OCI-LY1 (cell line): ENCODE data around the gene JPH3.

Source experiments
- H2AFZ ChIP-seq: fragments of 200-600 bp; sonication (generic), shearing (Covaris generic); 2 replicates; pipeline ENCODE4 v1.6.0; 2014; ENCODE audit warnings: antibody characterized with exemption, mild to moderate bottlenecking, low read length
- H3F3A ChIP-seq: fragments of 200-600 bp; sonication (generic), shearing (Covaris generic); 2 replicates; pipeline ENCODE4 v1.6.0; 2014; ENCODE audit warnings: mild to moderate bottlenecking, antibody characterized with exemption, low read length, moderate library complexity; ENCODE audit not compliant: insufficient read depth
- H3K27ac ChIP-seq: fragments of 200-600 bp; sonication (generic); 2 replicates; pipeline ENCODE4 v1.5.1; 2014; ENCODE audit warnings: low read length, mixed run types, mild to moderate bottlenecking, low read depth; ENCODE audit not compliant: poor library complexity, severe bottlenecking
- H3K27me3 ChIP-seq: fragments of 200-600 bp; sonication (generic); 2 replicates; pipeline ENCODE4 v1.6.0; 2014; ENCODE audit warnings: antibody characterized with exemption, mild to moderate bottlenecking, low read length, moderate library complexity; ENCODE audit not compliant: insufficient read depth
- H3K36me3 ChIP-seq: fragments of 200-600 bp; sonication (generic); 2 replicates; pipeline ENCODE4 v1.6.1; 2014; ENCODE audit warnings: mild to moderate bottlenecking, antibody characterized with exemption, low read length, moderate library complexity, mixed read lengths; ENCODE audit not compliant: insufficient read depth
- H3K4me1 ChIP-seq: fragments of 200-600 bp; sonication (generic); 2 replicates; pipeline ENCODE4 v1.5.1; 2014; ENCODE audit warnings: mild to moderate bottlenecking, low read length, moderate library complexity; ENCODE audit not compliant: insufficient read depth, severe bottlenecking
- H3K4me2 ChIP-seq: fragments of 200-600 bp; sonication (generic), shearing (Covaris generic); 2 replicates; pipeline ENCODE4 v1.6.1; 2014; ENCODE audit warnings: low read length
- H3K4me3 ChIP-seq: fragments of 200-600 bp; sonication (generic); 2 replicates; pipeline ENCODE4 v1.5.1; 2014; ENCODE audit warnings: low read length, low read depth, mild to moderate bottlenecking, mixed read lengths; ENCODE audit not compliant: poor library complexity, severe bottlenecking
- H3K79me2 ChIP-seq: fragments of 200-600 bp; shearing (Covaris generic); 2 replicates; pipeline ENCODE4 v1.6.1; 2016; ENCODE audit warnings: mixed run types, low read length, mixed read lengths; ENCODE audit not compliant: insufficient read depth
- H3K9ac ChIP-seq: fragments of 200-600 bp; sonication (generic), shearing (Covaris generic); 2 replicates; pipeline ENCODE4 v1.6.1; 2014; ENCODE audit warnings: mild to moderate bottlenecking, low read length, mixed read lengths
- H3K9me2 ChIP-seq: fragments of 200-600 bp; sonication (generic), shearing (Covaris generic); 2 replicates; pipeline ENCODE4 v1.6.1; 2014; ENCODE audit warnings: low read depth, mild to moderate bottlenecking, low read length, mixed read lengths
- H3K9me3 ChIP-seq: fragments of 200-600 bp; shearing (Covaris generic); 2 replicates; pipeline ENCODE4 v1.6.1; 2014; ENCODE audit warnings: low read length, mixed read lengths
- H4K20me1 ChIP-seq: fragments of 200-600 bp; sonication (generic), shearing (Covaris generic); 2 replicates; pipeline ENCODE4 v1.6.0; 2016; ENCODE audit warnings: mild to moderate bottlenecking, low read length; ENCODE audit not compliant: insufficient read depth
- EZH2 ChIP-seq: fragments of 200-600 bp; sonication (generic), shearing (Covaris generic); IDR thresholded peaks from 2 replicates; pipeline ENCODE4 v1.8.0; 2017; ENCODE audit warnings: borderline replicate concordance, mixed run types, mild to moderate bottlenecking, antibody characterized with exemption, low read length, moderate library complexity, mixed read lengths
- TF ChIP-seq, protein P1 (sequence below): fragments of 200-600 bp; sonication (generic), shearing (Covaris generic); IDR thresholded peaks from 2 replicates; pipeline ENCODE4 v1.5.1; 2017; ENCODE audit warnings: mild to moderate bottlenecking, antibody characterized with exemption, low read length, moderate library complexity, mixed read lengths

The JPH3 gene

DNA sequence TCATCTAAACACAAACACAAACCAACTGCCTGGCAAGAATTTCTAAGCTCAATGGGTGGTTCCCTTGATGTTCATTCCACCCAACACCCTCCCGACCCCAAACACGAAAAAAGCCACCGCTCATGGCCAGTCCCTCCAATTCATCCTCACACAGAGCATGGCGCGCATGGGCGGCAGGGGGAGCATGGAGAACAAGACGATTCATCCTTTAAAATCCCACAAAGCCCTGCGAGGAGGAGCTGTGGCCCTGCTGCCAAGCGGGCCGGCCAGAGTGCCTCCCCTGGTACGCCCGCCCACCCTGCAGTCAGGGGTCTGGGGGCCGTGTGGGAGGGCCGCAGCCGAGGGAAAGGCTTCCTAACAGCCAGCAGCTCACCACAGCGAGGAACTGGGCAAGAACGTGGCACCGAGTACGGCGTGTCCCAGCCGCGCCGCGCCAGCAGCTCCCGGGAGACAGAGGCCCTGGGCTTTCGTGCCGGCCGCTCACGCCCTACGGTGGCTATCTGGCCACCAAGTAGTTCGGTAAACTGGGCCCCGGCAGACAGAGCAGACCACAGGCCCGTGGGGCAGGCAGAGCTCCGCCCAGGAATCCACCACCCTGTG is 102.5 kb downstream of the JPH3 start:
- Histone ChIP-seq H3K36me3 (peaks cover 54% of the 10 kb centered on the region), H3K4me2 (peak overlapping the region; percentile 57), H4K20me1 (no peaks in the 10 kb centered on the region), H3K27me3 (no peaks in the 10 kb centered on the region), H3K9ac (peak overlapping the region; percentile 49), H3K4me1 (peaks cover 84% of the 10 kb centered on the region), H2AFZ (no peak overlapping the region), H3K4me3 (no peak overlapping the region), H3K9me2 (no peaks in the 10 kb centered on the region), H3K9me3 (no peaks in the 10 kb centered on the region), H3F3A (peaks cover 18% of the 10 kb centered on the region; the same call in 1 of the 2 replicates), H3K27ac (peak overlapping the region; percentile 99), H3K79me2 (no peaks in the 10 kb centered on the region)
- TF ChIP-seq EZH2, result no peak
- TF ChIP-seq, protein P1, sequence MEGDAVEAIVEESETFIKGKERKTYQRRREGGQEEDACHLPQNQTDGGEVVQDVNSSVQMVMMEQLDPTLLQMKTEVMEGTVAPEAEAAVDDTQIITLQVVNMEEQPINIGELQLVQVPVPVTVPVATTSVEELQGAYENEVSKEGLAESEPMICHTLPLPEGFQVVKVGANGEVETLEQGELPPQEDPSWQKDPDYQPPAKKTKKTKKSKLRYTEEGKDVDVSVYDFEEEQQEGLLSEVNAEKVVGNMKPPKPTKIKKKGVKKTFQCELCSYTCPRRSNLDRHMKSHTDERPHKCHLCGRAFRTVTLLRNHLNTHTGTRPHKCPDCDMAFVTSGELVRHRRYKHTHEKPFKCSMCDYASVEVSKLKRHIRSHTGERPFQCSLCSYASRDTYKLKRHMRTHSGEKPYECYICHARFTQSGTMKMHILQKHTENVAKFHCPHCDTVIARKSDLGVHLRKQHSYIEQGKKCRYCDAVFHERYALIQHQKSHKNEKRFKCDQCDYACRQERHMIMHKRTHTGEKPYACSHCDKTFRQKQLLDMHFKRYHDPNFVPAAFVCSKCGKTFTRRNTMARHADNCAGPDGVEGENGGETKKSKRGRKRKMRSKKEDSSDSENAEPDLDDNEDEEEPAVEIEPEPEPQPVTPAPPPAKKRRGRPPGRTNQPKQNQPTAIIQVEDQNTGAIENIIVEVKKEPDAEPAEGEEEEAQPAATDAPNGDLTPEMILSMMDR, result no peak

DNA sequence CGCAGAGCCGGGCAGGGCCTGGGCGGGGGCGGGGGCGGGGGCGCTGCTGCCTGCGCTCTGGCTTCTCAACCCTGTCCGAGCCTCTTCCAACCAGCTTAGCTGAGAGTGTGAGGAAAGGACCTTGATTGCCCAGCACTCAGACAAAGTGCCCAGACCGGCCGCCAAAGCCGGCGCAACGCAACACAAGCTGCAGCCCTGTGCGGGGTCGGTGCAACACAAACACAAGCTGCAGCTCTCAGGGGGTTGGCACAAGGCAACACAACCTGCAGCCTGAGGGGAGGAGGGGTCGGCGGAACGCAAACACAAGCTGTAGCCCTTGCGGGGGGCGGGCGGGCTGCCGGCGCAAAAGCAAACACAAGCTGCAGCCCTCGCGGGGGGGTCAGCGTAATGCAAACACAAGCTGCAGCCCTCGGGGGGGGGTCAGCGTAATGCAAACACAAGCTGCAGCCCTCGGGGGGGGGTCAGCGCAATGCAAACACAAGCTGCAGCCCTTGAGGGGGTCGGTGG is 103.5 kb downstream of the JPH3 start:
- peak overlapping the region; percentile 99 for H3K27ac ChIP-seq
- H4K20me1 ChIP-seq, result no peaks in the 10 kb centered on the region
- peak overlapping the region; percentile 30 for H3K4me3 ChIP-seq
- no peaks in the 10 kb centered on the region for H3K79me2 ChIP-seq
- H3K9ac ChIP-seq, result peak overlapping the region; percentile 49
- H2AFZ ChIP-seq, result no peak overlapping the region
- H3K9me3 ChIP-seq, result no peaks in the 10 kb centered on the region
- H3K9me2 ChIP-seq, result no peaks in the 10 kb centered on the region
- peak overlapping the region; percentile 56 for H3K4me2 ChIP-seq
- TF ChIP-seq, protein P1, result no peak
- TF ChIP-seq EZH2, result no peak
- peaks cover 59% of the 10 kb centered on the region for H3K36me3 ChIP-seq
- peaks cover 14% of the 10 kb centered on the region; the same call in 1 of the 2 replicates for H3F3A ChIP-seq
- H3K27me3 ChIP-seq, result no peaks in the 10 kb centered on the region
- H3K4me1 ChIP-seq, result peaks cover 74% of the 10 kb centered on the region

DNA sequence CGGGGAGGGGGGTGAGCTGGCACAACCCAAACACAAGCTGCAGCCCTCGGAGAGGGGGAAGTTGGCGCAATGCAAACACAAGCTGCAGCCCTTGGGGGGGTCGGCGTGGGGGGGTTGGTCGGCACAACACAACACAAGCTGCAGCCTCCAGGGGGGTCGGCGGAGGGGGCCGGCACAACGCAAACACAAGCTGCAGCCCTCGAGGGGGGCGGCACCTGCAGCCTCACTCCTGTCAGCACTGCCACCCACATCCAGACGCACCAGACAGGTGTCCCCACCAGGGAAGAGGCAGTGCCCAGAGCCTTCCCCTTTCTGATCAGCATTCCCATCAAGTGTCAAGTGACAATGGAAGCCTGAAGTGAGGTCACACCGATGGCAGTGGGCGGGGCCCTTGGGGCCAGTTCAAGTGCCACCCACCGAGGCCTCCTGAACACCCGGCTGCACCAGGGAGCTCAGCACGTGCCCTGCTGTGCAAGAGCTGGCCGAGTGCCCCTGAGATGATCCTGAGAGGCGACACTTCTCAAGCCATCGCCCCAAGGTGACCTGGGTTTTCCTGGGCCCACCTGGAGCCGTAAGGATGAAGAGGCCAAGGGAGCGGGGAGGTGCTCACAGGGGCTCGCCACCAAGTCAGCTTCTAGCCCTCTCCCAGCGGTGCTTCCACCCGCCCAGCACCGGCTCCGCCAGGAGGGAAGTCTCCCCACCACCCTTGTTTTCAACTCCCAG is 104.1 kb downstream of the JPH3 start:
- H3K4me1 ChIP-seq, result peaks cover 68% of the 10 kb centered on the region
- H3F3A ChIP-seq, result peaks cover 14% of the 10 kb centered on the region; the same call in 1 of the 2 replicates
- no peaks in the 10 kb centered on the region for H3K79me2 ChIP-seq
- peak overlapping the region; percentile 30 for H3K4me3 ChIP-seq
- TF ChIP-seq, protein P1, result no peak
- no peak for TF ChIP-seq EZH2
- H3K9ac ChIP-seq, result peak overlapping the region; percentile 49
- H3K36me3 ChIP-seq, result peaks cover 65% of the 10 kb centered on the region
- H2AFZ ChIP-seq, result no peak overlapping the region
- no peaks in the 10 kb centered on the region for H3K27me3 ChIP-seq
- no peaks in the 10 kb centered on the region for H3K9me2 ChIP-seq
- H3K9me3 ChIP-seq, result no peaks in the 10 kb centered on the region
- peak overlapping the region; percentile 99 for H3K27ac ChIP-seq
- H3K4me2 ChIP-seq, result peak overlapping the region; percentile 56
- no peaks in the 10 kb centered on the region for H4K20me1 ChIP-seq
